ENCODE data around the gene FBRSL1. TPM values are rescaled to one million over a fixed set of nuclear protein-coding genes. Genes with fewer than 3 reads are reported as not detected.
A peak's percentile ranks its signal among the peaks of the same experiment; 100 is the strongest.

FBRSL1 gene
- total and polyA plus RNA-seq, 2 donors from 2014 or later = 23.8 to 44.7 TPM

GRCh38 chr12:132560614-132561426, 70.9 kb downstream of the FBRSL1 start:
- no peaks in the 10 kb centered on the region for H3K27me3 ChIP-seq (ENCODE audit: control insufficient read depth, insufficient read depth, low read length)
- no peaks in the 10 kb centered on the region for H3K9me3 ChIP-seq (ENCODE audit: control insufficient read depth in 2 of 3, insufficient read depth in 1 of 3, low read length in 3 of 3)
- peaks cover 0 to 4% (median 4%) of the 10 kb centered on the region in 3 donors for H3K36me3 ChIP-seq (ENCODE audit: control insufficient read depth in 2 of 3, insufficient read depth in 3 of 3, low read length in 3 of 3)
- H3K4me1 ChIP-seq (ENCODE audit: control insufficient read depth in 2 of 3, insufficient read depth in 2 of 3, low read depth in 1 of 3, low read length in 3 of 3) = peaks cover 0 to 11% (median 0%) of the 10 kb centered on the region in 3 donors
- no peak overlapping the region for H3K9ac ChIP-seq (ENCODE audit: low read length in 3 of 3)
- peak; percentile 63 for TF ChIP-seq CTCF (IDR thresholded peaks at IDR 0.05; ENCODE audit: borderline replicate concordance, extremely low read depth, insufficient read depth)
- DNase-seq = peak in 4 of 5 donors; percentile 86 to 93 (median 90)
- no peak overlapping the region for H3K27ac ChIP-seq (ENCODE audit: low read depth in 2 of 2, low read length in 2 of 2)
- intact Hi-C loops (cut with DNase I) = no loop called here
- H3K4me3 ChIP-seq (ENCODE audit: low read length in 3 of 3) = peak overlapping the region in 1 of 3 donors; percentile 30
- no peak for FAIRE-seq

Other genes starting within 250 kb of the FBRSL1 start
- 20.7 TPM for gene GALNT9, start 160.6 kb upstream of the FBRSL1 start, total RNA-seq
- gene GALNT9, start 160.6 kb upstream of the FBRSL1 start, polyA plus RNA-seq (ENCODE audit: insufficient read depth, low read depth, low replicate concordance) = 4.8 TPM
- 1.8 TPM for gene LRCOL1, start 120.4 kb downstream of the FBRSL1 start, total RNA-seq
- gene LRCOL1, start 120.4 kb downstream of the FBRSL1 start, polyA plus RNA-seq (ENCODE audit: insufficient read depth, low read depth, low replicate concordance) = 1.0 TPM
- 0.19 TPM for gene P2RX2, start 128.6 kb downstream of the FBRSL1 start, total RNA-seq
- 0.37 TPM for gene P2RX2, start 128.6 kb downstream of the FBRSL1 start, polyA plus RNA-seq (ENCODE audit: insufficient read depth, low read depth, low replicate concordance)
- gene POLE, start 197.2 kb downstream of the FBRSL1 start, total RNA-seq = 23.0 TPM
- 5.3 TPM for gene POLE, start 197.2 kb downstream of the FBRSL1 start, polyA plus RNA-seq (ENCODE audit: insufficient read depth, low read depth, low replicate concordance)
- 23.4 TPM for gene PXMP2, start 197.4 kb downstream of the FBRSL1 start, total RNA-seq
- gene PXMP2, start 197.4 kb downstream of the FBRSL1 start, polyA plus RNA-seq (ENCODE audit: insufficient read depth, low read depth, low replicate concordance) = 90.9 TPM
- 33.5 TPM for gene PGAM5, start 220.7 kb downstream of the FBRSL1 start, total RNA-seq
- gene PGAM5, start 220.7 kb downstream of the FBRSL1 start, polyA plus RNA-seq (ENCODE audit: insufficient read depth, low read depth, low replicate concordance) = 19.4 TPM